SU-DHL-6 (cell line): ENCODE data around the gene NUDT14.

Source experiments
- CTCF ChIP-seq: fragments of 200-600 bp; sonication (generic); IDR thresholded peaks from one replicate; pipeline ENCODE4 v1.5.1; 2017; ENCODE audit warnings: antibody characterized with exemption, mild to moderate bottlenecking, low read length, moderate library complexity; ENCODE audit not compliant: insufficient read depth, poor library complexity, severe bottlenecking
- EZH2phosphoT487 ChIP-seq: fragments of 200-600 bp; sonication (generic), shearing (Covaris generic); conservative IDR thresholded peaks from 2 replicates; pipeline ENCODE4 v1.6.1; 2018; ENCODE audit warnings: mild to moderate bottlenecking, antibody characterized with exemption, low read length, moderate library complexity, mixed read lengths

- TF ChIP-seq CTCF (no peak), EZH2phosphoT487 (no peak)
Measured at GRCh38 chr14:105159344-105159743, 21.8 kb downstream of the NUDT14 start.
